Measurements from ENCODE around the gene SNTG2. TPM values are rescaled to one million over a fixed set of nuclear protein-coding genes. Genes with fewer than 3 reads are reported as not detected.
"Not testable (repeated sequence)": the region's sequence is repeated elsewhere in the genome, so short reads cannot be mapped to it uniquely, and the experiment has no call there.

Gene SNTG2
- 1 to 10 TPM; 4.2 to 8.8 TPM for total RNA-seq
- polyA plus RNA-seq = 1 to 10 TPM in 1 of 3 donors, under 1 TPM in 2; 0.66 to 1.2 (median 0.94) TPM
- 1.7 to 9.3 (median 3.7) reads per million in 6 experiments for total RNA-seq

DNA sequence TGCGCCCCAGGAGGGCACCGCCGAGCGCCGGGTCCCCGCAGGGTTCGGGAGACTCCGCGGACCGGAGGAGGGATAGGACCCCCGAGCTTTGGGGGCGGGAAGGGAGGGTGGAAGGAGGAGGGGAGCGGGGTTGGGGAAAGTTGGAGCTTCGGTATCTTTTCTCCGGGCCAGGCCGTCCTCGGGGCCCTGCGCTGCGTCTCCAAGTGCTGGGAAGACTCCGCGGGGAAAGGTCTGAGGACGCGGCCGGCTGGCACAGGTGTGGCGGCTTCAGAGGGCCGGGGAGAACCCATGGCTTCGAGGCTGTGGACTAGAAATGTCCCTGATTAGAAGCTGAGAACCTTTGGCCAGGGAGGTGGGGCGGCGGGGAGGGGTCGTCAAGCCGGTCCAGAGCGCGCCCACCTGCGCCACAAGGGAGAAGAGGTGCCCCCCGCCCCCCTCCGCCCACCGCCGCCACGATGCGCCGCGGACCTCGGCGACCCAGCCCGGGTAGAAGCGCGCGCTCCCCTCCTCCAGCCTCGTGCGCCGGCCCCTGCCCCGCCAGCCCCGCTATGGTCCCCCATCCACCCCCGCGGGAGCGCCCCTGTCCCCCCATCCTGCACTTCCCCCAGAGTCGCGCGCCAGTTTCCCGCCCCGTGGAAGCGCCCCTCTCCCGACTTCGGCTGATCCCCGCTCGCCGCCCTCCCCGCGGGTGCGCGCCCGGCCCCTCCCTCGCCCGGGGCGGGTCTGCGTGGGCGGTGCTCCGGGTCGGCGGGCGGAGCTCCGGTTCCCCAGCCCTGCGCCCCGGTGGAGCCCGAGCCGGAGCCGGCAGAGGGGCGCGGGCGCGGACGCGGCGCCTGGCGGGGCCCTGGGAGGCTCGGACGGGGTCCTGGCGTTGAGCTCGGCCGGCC, at the start of gene SNTG2:
Gene SNTG2, plus strand, starts transcription at position 770 of the 887 bp plus-strand sequence. CDS start 148 bp downstream, outside the sequence.
- peak; percentile 53 to 81 (median 69) for DNase-seq
- peaks cover 24 to 55% (median 49%) of the 10 kb centered on the region in 4 donors for H3K4me1 Mint-ChIP-seq
- H3K36me3 Mint-ChIP-seq = no peaks in the 10 kb centered on the region
- H3K4me3 Mint-ChIP-seq = peak within 1 kb of the TSS; percentile 76 to 93 (median 85)
- POLR2A ChIA-PET = interaction anchor here (0.6 to 1.6 kb wide), 5 partner anchors 10 to 175 kb away, joined by 3 to 14 read pairs (median 9); no protein-coding TSS in a partner anchor
- H3K27me3 Mint-ChIP-seq = peaks cover 4 to 34% (median 7%) of the 10 kb centered on the region in 5 donors
- H3K9me3 Mint-ChIP-seq = no peaks in the 10 kb centered on the region
- peak; percentile 88 to 92 for ATAC-seq
- peak within 1 kb of the TSS in 8 of 10 donors; percentile 40 to 91 (median 76) for H3K27ac Mint-ChIP-seq

DNA sequence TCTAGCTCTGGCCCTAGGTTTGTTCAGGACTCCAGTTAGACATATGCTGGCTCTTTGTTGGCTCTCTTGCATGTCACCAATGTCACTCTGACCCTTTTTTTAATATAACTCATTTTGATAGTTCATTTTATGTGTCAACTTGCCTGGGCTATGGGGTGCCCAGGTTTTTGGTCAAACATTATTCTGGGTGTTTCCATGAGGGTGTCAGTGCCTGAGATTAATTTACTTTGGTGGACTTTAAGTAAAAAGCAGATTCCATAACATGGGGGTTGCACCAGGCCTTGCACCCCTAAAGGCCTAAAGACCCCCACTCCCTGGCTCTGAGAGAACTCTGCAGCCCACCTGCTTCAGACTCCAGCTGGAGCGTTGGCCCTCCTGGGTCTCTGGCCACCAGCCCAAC, 48.1 kb upstream of the SNTG2 start:
- H3K27me3 Mint-ChIP-seq = peaks cover 0 to 8% (median 5%) of the 10 kb centered on the region in 5 donors
- H3K27ac Mint-ChIP-seq = no peak overlapping the region
- H3K4me3 Mint-ChIP-seq = no peak overlapping the region
- POLR2A ChIA-PET = no interaction called here
- no peak for ATAC-seq
- peaks cover under 1 to 16% (median 7%) of the 10 kb centered on the region in 3 donors for H3K36me3 Mint-ChIP-seq
- H3K9me3 Mint-ChIP-seq = peaks cover 0 to 18% (median 7%) of the 10 kb centered on the region in 9 donors
- no peak for DNase-seq
- peaks cover 0 to 8% (median 3%) of the 10 kb centered on the region in 4 donors for H3K4me1 Mint-ChIP-seq

DNA sequence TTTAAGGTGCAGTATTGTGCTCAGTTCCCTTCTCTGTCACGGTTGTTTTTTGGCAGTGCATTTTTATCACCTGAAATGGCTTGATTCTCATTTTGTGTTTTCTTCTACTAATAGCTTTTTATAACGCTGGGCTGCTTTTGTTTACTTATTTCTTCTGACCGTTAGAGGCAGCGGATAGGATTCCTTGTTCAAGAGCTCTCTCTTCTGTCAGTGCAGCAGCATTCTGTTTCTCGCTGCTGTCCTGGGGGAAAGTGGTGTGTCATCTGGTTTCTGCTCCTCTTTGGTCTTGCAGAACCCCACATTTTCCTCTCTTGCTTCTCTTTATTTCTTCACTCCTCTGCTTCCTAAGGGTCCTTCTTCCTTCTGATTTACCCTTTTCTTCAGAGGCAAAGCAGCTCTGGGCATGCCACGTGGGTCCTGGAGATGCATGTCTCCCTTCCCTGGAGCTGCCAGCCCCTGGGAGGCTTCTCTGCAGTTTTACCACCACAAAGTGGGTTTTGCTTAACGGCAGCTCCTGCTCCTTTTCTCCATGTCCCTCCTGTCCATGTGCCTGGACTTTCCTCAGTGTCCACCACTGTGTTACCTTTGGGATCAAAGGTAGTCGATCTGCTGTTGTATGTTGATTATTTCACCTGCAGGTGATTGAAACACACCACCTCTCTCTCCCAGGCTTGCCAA, 47.3 kb upstream of the SNTG2 start:
- POLR2A ChIA-PET = no interaction called here

DNA sequence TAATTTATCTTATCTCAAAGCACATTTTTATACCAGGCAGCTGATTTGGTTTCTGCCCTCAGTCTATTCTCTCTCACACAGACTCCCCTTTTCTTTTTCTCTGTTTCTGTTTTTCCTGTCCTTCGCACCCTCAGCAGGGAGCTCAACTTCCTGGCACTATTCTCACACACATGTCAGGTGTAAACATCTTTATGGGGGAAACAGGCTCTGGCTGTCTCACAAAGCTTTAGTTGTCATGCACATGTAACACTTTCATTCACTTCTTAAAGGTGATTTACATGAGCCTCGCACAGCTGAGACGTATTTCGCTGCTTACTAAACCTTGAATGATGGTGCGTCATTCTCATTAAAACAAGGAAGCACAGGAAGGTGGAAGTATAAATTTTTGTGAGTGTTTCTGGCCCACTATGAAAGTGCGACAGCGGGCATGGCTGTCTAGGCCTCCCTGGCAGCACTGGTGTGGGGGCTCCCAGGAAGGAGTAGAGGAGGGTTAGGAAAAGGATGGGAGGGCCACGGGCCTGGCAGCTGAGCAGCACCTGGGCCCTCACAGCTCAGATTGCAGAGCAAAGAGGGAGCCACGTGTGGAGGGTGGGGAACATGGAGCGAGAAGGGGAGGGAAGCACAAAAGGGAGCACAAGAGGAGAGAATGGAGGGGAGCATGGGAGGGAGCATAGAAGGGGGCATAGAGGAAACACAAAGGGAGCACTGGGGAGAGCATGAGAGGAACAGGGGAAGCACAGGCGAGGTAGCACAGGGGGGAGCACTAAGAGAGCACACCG, 46.2 kb upstream of the SNTG2 start:
- Mint-ChIP-seq H3K9me3 (peaks cover 0 to 10% (median 5%) of the 10 kb centered on the region in 9 donors), H3K4me3 (no peak overlapping the region), H3K27me3 (peaks cover 0 to 8% (median 5%) of the 10 kb centered on the region in 5 donors), H3K36me3 (peaks cover 0 to 11% (median 5%) of the 10 kb centered on the region in 3 donors), H3K27ac (peak overlapping the region in 1 of 10 donors; percentile 20), H3K4me1 (peaks cover 0 to 14% (median 8%) of the 10 kb centered on the region in 4 donors)
- POLR2A ChIA-PET = no interaction called here
- ATAC-seq (no peak), DNase-seq (no peak)

More for the DNA sequence above, 47.3 kb upstream of the SNTG2 start:
- no peak for DNase-seq
- Mint-ChIP-seq H3K27ac (no peak overlapping the region), H3K4me3 (no peak overlapping the region), H3K36me3 (peaks cover 0 to 11% (median 5%) of the 10 kb centered on the region in 3 donors), H3K27me3 (peaks cover 0 to 8% (median 5%) of the 10 kb centered on the region in 5 donors), H3K4me1 (peaks cover 0 to 8% (median 3%) of the 10 kb centered on the region in 4 donors), H3K9me3 (peaks cover 0 to 11% (median 7%) of the 10 kb centered on the region in 9 donors)
- ATAC-seq = no peak

DNA sequence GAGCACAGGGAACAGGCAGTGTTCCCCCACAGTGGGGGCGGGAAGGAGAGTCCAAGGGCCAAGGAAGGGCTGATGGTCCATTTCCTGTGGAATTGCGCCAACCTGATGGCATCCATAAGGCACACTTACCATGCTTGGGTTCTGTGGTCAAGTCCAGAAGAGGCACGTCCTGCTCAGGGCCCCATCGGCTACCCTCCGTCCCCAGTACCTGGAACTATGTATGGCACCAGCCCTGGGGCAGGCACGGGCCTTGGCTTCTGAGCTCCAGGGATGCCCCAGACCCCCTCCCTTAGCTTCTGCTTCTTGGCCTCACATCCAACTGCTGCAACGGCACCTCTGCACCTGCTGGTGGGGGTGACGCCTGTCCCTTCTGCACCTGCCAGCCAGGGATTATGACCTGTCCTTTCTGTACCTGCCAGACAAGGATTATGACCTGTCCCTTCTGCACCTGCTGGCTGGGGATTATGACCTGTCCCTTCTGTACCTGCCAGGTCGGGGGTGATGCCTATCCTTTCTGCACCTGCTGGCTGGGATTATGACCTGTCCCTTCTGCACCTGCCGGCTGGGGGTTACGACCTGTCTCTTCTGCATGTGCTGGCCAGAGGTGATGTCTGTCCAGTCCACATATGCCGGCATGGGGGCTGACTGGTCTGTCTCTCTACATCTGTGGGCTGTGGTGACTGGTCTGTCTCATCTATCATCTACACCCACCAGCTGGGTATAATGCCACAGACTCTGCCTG, 45.4 kb upstream of the SNTG2 start:
- peaks cover 0 to 5% (median under 1%) of the 10 kb centered on the region in 9 donors for H3K9me3 Mint-ChIP-seq
- ATAC-seq = no peak

DNA sequence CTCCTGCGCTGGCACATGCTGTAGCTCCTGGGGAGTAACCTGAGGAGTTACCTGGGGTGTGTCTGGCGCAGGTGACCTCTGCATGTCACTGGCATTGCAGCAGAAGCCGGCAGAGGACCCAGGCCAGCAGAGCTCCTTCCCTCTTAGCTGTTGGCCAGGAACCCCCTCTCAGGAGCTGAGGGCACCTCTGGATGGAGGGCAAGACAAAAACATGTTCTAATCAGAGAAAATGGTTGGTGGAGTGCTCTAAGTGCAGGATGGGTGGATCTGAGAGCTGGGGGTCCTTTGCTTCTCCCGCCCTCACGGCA, 44.9 kb upstream of the SNTG2 start:
- POLR2A ChIA-PET = no interaction called here
- Mint-ChIP-seq H3K4me1 (peaks cover 0 to 18% (median 12%) of the 10 kb centered on the region in 4 donors), H3K4me3 (peak overlapping the region in 1 of 10 donors; percentile 20)

More for the DNA sequence above, 45.4 kb upstream of the SNTG2 start:
- Mint-ChIP-seq H3K4me3 (peak overlapping the region in 1 of 10 donors; percentile 20), H3K27me3 (peaks cover 0 to 8% (median 5%) of the 10 kb centered on the region in 5 donors), H3K27ac (no peak overlapping the region), H3K36me3 (peaks cover 0 to 4% (median 0%) of the 10 kb centered on the region in 3 donors), H3K4me1 (peaks cover 0 to 14% (median 11%) of the 10 kb centered on the region in 4 donors)
- POLR2A ChIA-PET = no interaction called here
- DNase-seq = no peak

DNA sequence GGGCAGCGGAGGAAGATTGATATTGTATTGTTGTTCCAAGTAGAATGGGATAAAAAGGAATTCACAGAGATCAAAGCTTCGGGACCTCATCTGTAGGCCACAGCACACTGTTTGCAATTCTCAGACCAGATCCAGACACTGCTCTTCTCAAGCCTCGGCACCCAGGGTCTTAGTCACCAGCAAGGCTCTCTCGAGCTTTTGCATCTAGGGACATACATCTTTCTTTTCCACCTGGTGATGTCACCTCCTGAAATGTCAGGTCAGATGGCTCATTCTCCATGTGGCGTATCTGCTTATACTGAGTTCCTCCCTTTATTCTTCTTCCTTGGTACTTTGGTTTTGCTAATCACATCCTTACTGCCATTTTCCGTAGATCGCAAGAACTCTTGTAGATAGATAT, 42.9 kb upstream of the SNTG2 start:
- peaks cover 1 to 23% (median 12%) of the 10 kb centered on the region in 4 donors for H3K4me1 Mint-ChIP-seq
- DNase-seq = no peak
- H3K4me3 Mint-ChIP-seq = peak overlapping the region in 1 of 10 donors; percentile 31
- H3K27me3 Mint-ChIP-seq = peaks cover 0 to 8% (median 5%) of the 10 kb centered on the region in 5 donors
- no peak for ATAC-seq
- no peaks in the 10 kb centered on the region for H3K36me3 Mint-ChIP-seq
- H3K27ac Mint-ChIP-seq = peak overlapping the region in 2 of 10 donors; percentile 40 to 74
- POLR2A ChIA-PET = no interaction called here
- peaks cover 0 to 7% (median 0%) of the 10 kb centered on the region in 9 donors for H3K9me3 Mint-ChIP-seq

More for the DNA sequence above, 44.9 kb upstream of the SNTG2 start:
- no peak overlapping the region for H3K27ac Mint-ChIP-seq
- peaks cover 0 to 8% (median 5%) of the 10 kb centered on the region in 5 donors for H3K27me3 Mint-ChIP-seq
- peaks cover 0 to 4% (median 0%) of the 10 kb centered on the region in 3 donors for H3K36me3 Mint-ChIP-seq
- peaks cover 0 to 7% (median 2%) of the 10 kb centered on the region in 9 donors for H3K9me3 Mint-ChIP-seq
- no peak for DNase-seq
- no peak for ATAC-seq

DNA sequence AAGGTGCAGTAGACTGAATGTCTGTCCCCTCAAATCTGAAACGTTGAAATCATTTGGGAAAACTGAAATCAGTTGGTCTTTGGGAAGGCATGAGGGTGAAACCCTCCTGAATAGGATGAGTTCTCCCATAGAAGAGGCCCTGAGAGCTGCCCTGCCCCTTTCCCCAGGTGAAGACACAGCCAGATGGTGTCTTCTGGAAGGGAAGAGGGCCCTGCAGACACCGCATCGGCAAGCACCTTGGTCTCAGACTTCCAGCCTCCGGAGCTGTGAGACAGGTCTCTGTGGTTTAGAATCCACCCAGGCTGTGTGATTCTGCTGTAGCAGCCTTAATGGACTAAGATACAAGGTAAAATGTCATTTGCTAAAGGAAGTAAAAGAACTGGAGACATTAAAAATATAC, 42.1 kb upstream of the SNTG2 start:
- Mint-ChIP-seq H3K4me1 (peaks cover 1 to 23% (median 12%) of the 10 kb centered on the region in 4 donors), H3K27me3 (peaks cover 0 to 8% (median 1%) of the 10 kb centered on the region in 5 donors), H3K36me3 (no peaks in the 10 kb centered on the region), H3K9me3 (peaks cover 0 to 7% (median 0%) of the 10 kb centered on the region in 9 donors), H3K4me3 (peak overlapping the region in 1 of 10 donors; percentile 50), H3K27ac (no peak overlapping the region)
- DNase-seq = no peak
- POLR2A ChIA-PET = no interaction called here
- ATAC-seq = no peak

DNA sequence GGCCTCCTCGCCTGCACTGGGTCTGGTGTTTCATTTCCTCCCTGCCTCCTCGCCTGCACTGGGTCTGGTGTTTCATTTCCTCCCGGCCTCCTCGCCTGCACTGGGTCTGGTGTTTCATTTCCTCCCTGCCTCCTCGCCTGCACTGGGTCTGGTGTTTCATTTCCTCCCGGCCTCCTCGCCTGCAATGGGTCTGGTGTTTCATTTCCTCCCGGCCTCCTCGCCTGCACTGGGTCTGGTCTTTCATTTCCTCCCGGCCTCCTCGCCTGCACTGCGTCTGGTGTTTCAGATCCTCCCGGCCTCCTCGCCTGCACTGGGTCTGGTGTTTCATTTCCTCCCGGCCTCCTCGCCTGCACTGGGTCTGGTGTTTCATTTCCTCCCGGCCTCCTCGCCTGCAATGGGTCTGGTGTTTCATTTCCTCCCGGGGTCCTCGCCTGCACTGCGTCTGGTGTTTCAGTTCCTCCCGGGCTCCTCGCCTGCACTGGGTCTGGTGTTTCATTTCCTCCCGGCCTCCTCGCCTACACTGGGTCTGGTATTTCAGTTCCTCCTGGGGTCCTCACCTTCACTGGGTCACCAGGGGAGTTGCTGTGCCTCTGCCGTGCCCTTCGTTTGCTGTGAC, 40.8 kb upstream of the SNTG2 start:
- H3K9me3 Mint-ChIP-seq, H3K36me3 Mint-ChIP-seq, POLR2A ChIA-PET, ATAC-seq, H3K27me3 Mint-ChIP-seq: not testable (repeated sequence)
- H3K4me1 Mint-ChIP-seq = peaks cover 1 to 17% (median 8%) of the 10 kb centered on the region in 4 donors
- peak in 2 of 10 donors; percentile 7 to 10 for DNase-seq
- H3K4me3 Mint-ChIP-seq = peak overlapping the region in 6 of 10 donors; percentile 33 to 70 (median 54)
- H3K27ac Mint-ChIP-seq = peak overlapping the region in 7 of 10 donors; percentile 12 to 89 (median 79)

DNA sequence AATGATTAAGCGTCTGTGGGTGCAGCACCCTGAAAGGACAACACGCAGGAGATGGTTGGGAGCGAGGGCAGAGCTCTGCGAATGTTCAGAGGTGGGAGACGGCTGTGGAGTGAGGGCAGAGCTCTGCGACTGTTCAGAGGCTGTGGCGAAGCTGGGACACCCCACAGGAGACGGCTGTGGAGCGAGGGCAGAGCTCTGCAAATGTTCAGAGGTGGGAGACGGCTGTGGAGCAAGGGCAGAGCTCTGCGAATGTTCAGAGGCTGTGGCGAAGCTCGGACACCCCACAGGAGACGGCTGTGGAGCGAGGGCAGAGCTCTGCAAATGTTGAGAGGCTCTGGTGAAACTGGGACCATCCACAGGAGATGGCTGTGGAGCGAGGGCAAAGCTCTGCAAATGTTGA, 40.0 kb upstream of the SNTG2 start:
- no peaks in the 10 kb centered on the region for H3K36me3 Mint-ChIP-seq
- H3K27ac Mint-ChIP-seq = peak overlapping the region in 7 of 10 donors; percentile 12 to 89 (median 74)
- H3K4me1 Mint-ChIP-seq = peaks cover 1 to 17% (median 8%) of the 10 kb centered on the region in 4 donors
- H3K9me3 Mint-ChIP-seq = peaks cover 0 to 7% (median 0%) of the 10 kb centered on the region in 9 donors
- no peaks in the 10 kb centered on the region for H3K27me3 Mint-ChIP-seq
- POLR2A ChIA-PET = no interaction called here
- ATAC-seq (no peak), DNase-seq (no peak)
- peak overlapping the region in 1 of 10 donors; percentile 70 for H3K4me3 Mint-ChIP-seq

DNA sequence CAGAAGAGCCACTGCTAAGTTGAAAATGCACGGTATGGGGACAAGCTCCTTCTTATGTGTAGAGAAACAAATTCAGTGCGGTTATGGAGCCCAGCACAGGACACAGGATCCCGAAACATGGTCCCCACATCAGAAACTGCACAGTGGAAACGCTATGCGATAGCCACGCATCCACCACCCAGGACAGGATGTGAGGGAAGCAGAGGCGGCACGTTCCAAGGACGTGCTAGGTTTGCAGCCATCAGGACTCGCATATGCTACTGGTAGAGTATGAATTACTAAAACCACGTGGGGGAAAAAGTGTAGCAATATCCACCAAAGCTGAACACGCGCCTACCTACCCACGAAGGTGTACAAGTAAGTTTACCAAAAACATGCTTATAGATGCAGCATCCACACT, 34.7 kb upstream of the SNTG2 start:
- POLR2A ChIA-PET = no interaction called here
- Mint-ChIP-seq H3K4me1 (peaks cover 0 to 3% (median under 1%) of the 10 kb centered on the region in 4 donors), H3K27me3 (peaks cover 0 to 7% (median 3%) of the 10 kb centered on the region in 5 donors), H3K9me3 (peaks cover 0 to 2% (median 0%) of the 10 kb centered on the region in 9 donors), H3K4me3 (no peak overlapping the region), H3K36me3 (no peaks in the 10 kb centered on the region), H3K27ac (no peak overlapping the region)
- ATAC-seq = no peak
- DNase-seq = no peak
